PC-9 (cell line): ENCODE measurements around the gene ALG6. TPM values are rescaled to one million over a fixed set of nuclear protein-coding genes. Genes with fewer than 3 reads are reported as not detected.
"Not testable (repeated sequence)": the region's sequence is repeated elsewhere in the genome, so short reads cannot be mapped to it uniquely, and the experiment has no call there.

Experiments
- BruUV-seq: library from RNA; stranded (reverse); fragments of 400-500 nt; replicated peaks from 2 replicates; lab custom pipeline; 2021; lab: Mats Ljungman, UMichigan
- CTCF ChIA-PET: fragments of 300-600 bp; sonication (Branson Sonifier 250); formaldehyde crosslinking; loops from one replicate; lab custom pipeline; 2022; ENCODE audit warnings: antibody characterized with exemption; lab: Charles Lee
- POLR2A ChIA-PET: fragments of 300-600 bp; sonication (Branson Sonifier 250); formaldehyde crosslinking; loops from one replicate; lab custom pipeline; 2022; ENCODE audit warnings: antibody characterized with exemption; ENCODE audit not compliant: unreplicated experiment; lab: Charles Lee
- DNase-seq, 2 experiments: peaks; one replicate each; pipeline versions ENCODE4 v3.0.0 to v3.0.0-alpha.2; 2015 to 2022; ENCODE audit warnings: mixed read lengths in 1 of 2
- H2AFZ ChIP-seq: fragments of 200-600 bp; sonication (generic); 2 replicates; pipeline ENCODE4 v1.8.1; 2017; ENCODE audit warnings: antibody characterized with exemption
- H3F3A ChIP-seq: fragments of 200-600 bp; sonication (generic); 2 replicates; pipeline ENCODE4 v1.8.1; 2017; ENCODE audit warnings: antibody characterized with exemption, mild to moderate bottlenecking, low read depth; ENCODE audit not compliant: insufficient read depth
- H3K27ac ChIP-seq: fragments of 200-600 bp; sonication (generic); 2 replicates; pipeline ENCODE4 v1.6.1; 2016; ENCODE audit warnings: mixed run types
- H3K27me3 ChIP-seq: fragments of 200-600 bp; sonication (generic); 2 replicates; pipeline ENCODE4 v1.6.1; 2016; ENCODE audit warnings: low read depth, mixed run types; ENCODE audit not compliant: insufficient read depth
- H3K36me3 ChIP-seq: fragments of 200-600 bp; sonication (generic); 2 replicates; pipeline ENCODE4 v1.6.1; 2016; ENCODE audit warnings: low read depth, mixed run types
- H3K4me1 ChIP-seq: fragments of 200-600 bp; sonication (generic); replicated peaks from 2 replicates; pipeline ENCODE4 v1.6.1; 2016; ENCODE audit warnings: mixed run types; ENCODE audit not compliant: insufficient read depth
- H3K4me2 ChIP-seq: fragments of 200-600 bp; sonication (generic); 2 replicates; pipeline ENCODE4 v1.6.1; 2017; ENCODE audit warnings: mixed run types
- H3K4me3 ChIP-seq: fragments of 200-600 bp; sonication (generic); 2 replicates; pipeline ENCODE4 v1.6.1; 2016; ENCODE audit warnings: mixed run types
- H3K79me2 ChIP-seq: fragments of 200-600 bp; sonication (generic); 2 replicates; pipeline ENCODE4 v1.6.1; 2017; ENCODE audit warnings: low read depth, mixed run types
- H3K9me2 ChIP-seq: fragments of 200-600 bp; sonication (generic); 2 replicates; pipeline ENCODE4 v1.8.1; 2017; ENCODE audit warnings: mild to moderate bottlenecking; ENCODE audit not compliant: insufficient read depth
- H3K9me3 ChIP-seq: fragments of 200-600 bp; sonication (generic); 2 replicates; pipeline ENCODE4 v1.8.1; 2016; ENCODE audit warnings: low read depth; ENCODE audit not compliant: insufficient read depth
- H4K20me1 ChIP-seq: fragments of 200-600 bp; sonication (generic); 2 replicates; pipeline ENCODE4 v1.8.1; 2017; ENCODE audit not compliant: insufficient read depth
- EZH2 ChIP-seq: fragments of 200-600 bp; sonication (generic); IDR thresholded peaks from 2 replicates; pipeline ENCODE4 v1.8.0; 2017; ENCODE audit warnings: antibody characterized with exemption, low read depth
- intact Hi-C: fragments of 100-400 bp; cut with micrococcal nuclease; formaldehyde crosslinking; loops from one replicate; pipeline ENCODE4 v1.10.0; 2022; ENCODE audit not compliant: unreplicated experiment
- total RNA-seq: library from RNA; stranded (reverse); gene quantifications from 2 replicates; pipeline ENCODE4 v1.2.3, GENCODE V29; 2021
- TF ChIP-seq, protein P1 (sequence below): fragments of 200-600 bp; sonication (generic); conservative IDR thresholded peaks from 2 replicates; pipeline ENCODE4 v1.6.1; 2017; ENCODE audit warnings: mixed run types, antibody characterized with exemption, mild to moderate bottlenecking, moderate library complexity

The ALG6 gene
- total RNA-seq, 1 experiment from 2014 or later: 14.7 TPM

DNA sequence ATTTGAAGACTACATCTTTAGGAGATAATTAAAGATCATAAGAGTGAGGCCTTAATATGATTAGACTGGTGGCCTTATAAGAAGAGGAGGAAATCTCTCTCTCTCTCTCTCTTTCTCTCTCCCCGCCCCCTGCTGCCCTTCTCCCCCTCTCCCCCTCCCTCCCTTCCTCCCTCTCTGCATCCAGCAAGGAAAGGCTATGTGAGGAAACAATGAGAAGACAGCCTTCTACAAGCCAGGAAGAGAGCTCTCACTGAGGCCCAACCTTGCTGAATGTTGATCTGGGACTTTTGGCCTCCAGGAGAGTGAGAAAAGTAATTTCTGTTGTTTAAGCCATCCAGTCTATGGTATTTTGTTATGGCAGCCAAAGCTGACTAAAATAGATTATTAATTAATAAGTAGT lies 23.5 kb upstream of the ALG6 start:
- no peak overlapping the region for H3K27ac ChIP-seq
- no peak overlapping the region for H3K4me3 ChIP-seq
- no peak overlapping the region for H3K4me2 ChIP-seq
- no peaks in the 10 kb centered on the region for H3F3A ChIP-seq
- intact Hi-C loops: no loop called here
- no peaks in the 10 kb centered on the region for H3K9me2 ChIP-seq
- no peaks in the 10 kb centered on the region for H4K20me1 ChIP-seq
- no peaks in the 10 kb centered on the region for H3K36me3 ChIP-seq
- 0 out of 2 replicates have a peak, but pooled peaks cover 7% of the 10 kb centered on the region for H3K27me3 ChIP-seq
- H3K4me1 ChIP-seq: no peaks in the 10 kb centered on the region
- no peak for DNase-seq
- no peak for TF ChIP-seq EZH2
- TF ChIP-seq, protein P1, sequence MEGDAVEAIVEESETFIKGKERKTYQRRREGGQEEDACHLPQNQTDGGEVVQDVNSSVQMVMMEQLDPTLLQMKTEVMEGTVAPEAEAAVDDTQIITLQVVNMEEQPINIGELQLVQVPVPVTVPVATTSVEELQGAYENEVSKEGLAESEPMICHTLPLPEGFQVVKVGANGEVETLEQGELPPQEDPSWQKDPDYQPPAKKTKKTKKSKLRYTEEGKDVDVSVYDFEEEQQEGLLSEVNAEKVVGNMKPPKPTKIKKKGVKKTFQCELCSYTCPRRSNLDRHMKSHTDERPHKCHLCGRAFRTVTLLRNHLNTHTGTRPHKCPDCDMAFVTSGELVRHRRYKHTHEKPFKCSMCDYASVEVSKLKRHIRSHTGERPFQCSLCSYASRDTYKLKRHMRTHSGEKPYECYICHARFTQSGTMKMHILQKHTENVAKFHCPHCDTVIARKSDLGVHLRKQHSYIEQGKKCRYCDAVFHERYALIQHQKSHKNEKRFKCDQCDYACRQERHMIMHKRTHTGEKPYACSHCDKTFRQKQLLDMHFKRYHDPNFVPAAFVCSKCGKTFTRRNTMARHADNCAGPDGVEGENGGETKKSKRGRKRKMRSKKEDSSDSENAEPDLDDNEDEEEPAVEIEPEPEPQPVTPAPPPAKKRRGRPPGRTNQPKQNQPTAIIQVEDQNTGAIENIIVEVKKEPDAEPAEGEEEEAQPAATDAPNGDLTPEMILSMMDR: no peak
- H2AFZ ChIP-seq: no peak overlapping the region
- H3K9me3 ChIP-seq: no peaks in the 10 kb centered on the region
- ChIA-PET POLR2A (no interaction called here), CTCF (no interaction called here)
- no peaks in the 10 kb centered on the region for H3K79me2 ChIP-seq
- BruUV-seq: no TSS peak

DNA sequence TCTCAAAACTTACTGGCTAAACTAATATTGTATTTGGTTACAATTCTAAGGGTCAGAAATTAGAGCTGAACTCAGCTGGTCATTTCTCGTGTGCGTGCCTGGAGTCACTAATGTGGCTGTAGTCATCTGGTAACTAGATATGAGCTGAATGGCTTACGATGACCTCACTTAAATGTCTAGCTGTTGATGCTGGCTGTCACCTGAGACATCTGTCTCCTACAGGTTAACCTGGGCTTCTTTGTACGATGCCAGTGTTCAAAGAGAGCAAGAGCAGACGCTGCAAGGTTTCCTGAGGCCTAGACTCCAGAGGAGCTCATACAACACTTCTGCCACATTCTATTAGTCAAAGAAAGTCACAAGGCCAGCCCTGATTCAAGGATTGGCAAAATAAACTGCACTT lies 17.1 kb upstream of the ALG6 start:
- H3K36me3 ChIP-seq: no peaks in the 10 kb centered on the region
- no peak overlapping the region for H3K4me2 ChIP-seq
- ChIA-PET POLR2A (no interaction called here), CTCF (no interaction called here)
- no peak overlapping the region for H3K27ac ChIP-seq
- no peaks in the 10 kb centered on the region for H4K20me1 ChIP-seq
- no peak for DNase-seq
- peaks cover 7% of the 10 kb centered on the region; the same call in 1 of the 2 replicates for H3K27me3 ChIP-seq
- H3K79me2 ChIP-seq: no peaks in the 10 kb centered on the region
- H3K4me1 ChIP-seq: no peaks in the 10 kb centered on the region
- no peaks in the 10 kb centered on the region for H3F3A ChIP-seq
- H2AFZ ChIP-seq: no peak overlapping the region
- BruUV-seq: no TSS peak
- H3K9me3 ChIP-seq: no peaks in the 10 kb centered on the region
- no peak for TF ChIP-seq EZH2
- intact Hi-C loops: no loop called here
- H3K9me2 ChIP-seq: no peaks in the 10 kb centered on the region
- no peak overlapping the region for H3K4me3 ChIP-seq

DNA sequence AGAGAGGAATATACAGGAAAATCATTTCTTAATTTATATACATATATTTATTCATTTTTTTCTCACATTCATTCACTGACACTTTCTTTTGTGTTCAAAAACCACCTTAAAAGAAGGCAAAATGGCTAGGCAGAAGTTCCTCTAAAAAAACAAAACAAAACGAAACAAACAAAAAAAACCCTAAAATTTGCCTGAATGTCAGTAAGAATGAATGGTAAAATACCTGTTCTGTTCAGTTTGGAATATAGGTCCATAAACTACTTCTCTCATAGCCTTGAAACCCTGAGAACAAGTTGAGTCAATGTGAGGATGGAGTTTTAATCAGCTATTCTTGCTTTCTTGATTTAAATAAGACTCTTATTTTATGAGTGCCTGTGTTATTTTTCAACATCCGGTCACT lies 14.7 kb upstream of the ALG6 start:
- Histone ChIP-seq H3K79me2 (no peaks in the 10 kb centered on the region), H3K4me1 (no peaks in the 10 kb centered on the region), H2AFZ (no peak overlapping the region), H3F3A (no peaks in the 10 kb centered on the region), H3K4me2 (no peak overlapping the region), H3K36me3 (no peaks in the 10 kb centered on the region), H4K20me1 (no peaks in the 10 kb centered on the region), H3K9me2 (no peaks in the 10 kb centered on the region), H3K9me3 (no peaks in the 10 kb centered on the region), H3K27ac (no peak overlapping the region), H3K4me3 (no peak overlapping the region), H3K27me3 (peaks cover 7% of the 10 kb centered on the region; the same call in 1 of the 2 replicates)
- intact Hi-C loops: no loop called here
- TF ChIP-seq, protein P1: no peak
- TF ChIP-seq EZH2: no peak
- CTCF ChIA-PET: interaction anchor here (0.5 kb wide), 1 partner anchor 445 kb away, joined by 3 read pairs; no protein-coding TSS in a partner anchor
- BruUV-seq: no TSS peak
- DNase-seq: no peak
- POLR2A ChIA-PET: no interaction called here

DNA sequence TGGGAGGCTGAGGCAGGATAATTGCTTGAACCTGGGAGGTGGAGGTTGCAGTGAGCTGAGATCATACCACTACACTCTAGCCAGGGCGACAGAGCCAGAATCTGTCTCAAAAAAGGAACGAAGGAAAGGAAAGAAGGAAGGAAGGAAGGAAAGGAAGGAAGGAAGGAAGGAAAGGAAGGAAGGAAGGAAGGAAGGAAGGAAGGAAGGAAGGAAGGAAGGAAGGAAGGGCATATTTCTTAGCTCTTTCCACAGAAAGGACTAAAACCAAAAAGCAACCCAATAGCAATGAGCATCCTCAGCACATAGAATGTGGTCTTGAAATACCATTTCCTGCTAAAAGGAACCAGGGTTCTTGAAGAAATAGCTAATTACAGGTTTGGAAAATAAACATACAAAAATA lies 11.2 kb upstream of the ALG6 start:
- H3K27ac ChIP-seq, DNase-seq, H3K36me3 ChIP-seq, H3K9me3 ChIP-seq, BruUV-seq, H3K4me1 ChIP-seq, H4K20me1 ChIP-seq, H3K27me3 ChIP-seq, H3K79me2 ChIP-seq, H3K4me3 ChIP-seq, intact Hi-C loops, POLR2A ChIA-PET, H3F3A ChIP-seq, H3K9me2 ChIP-seq, H2AFZ ChIP-seq, H3K4me2 ChIP-seq: not testable (repeated sequence)
- CTCF ChIA-PET: interaction anchor here (0.8 kb wide), 1 partner anchor 25 kb away, joined by 3 read pairs; no protein-coding TSS in a partner anchor
